ENCODE measurements around the gene SPIN1. TPM values are rescaled to one million over a fixed set of nuclear protein-coding genes. Genes with fewer than 3 reads are reported as not detected.

Gene SPIN1
- total RNA-seq, 1 experiment from 2014 or later = 80.9 TPM

- no peak overlapping the region for H3K4me3 Mint-ChIP-seq (ENCODE audit: unreplicated experiment)
Measured at GRCh38 chr9:88441301-88442007, 53.2 kb downstream of the SPIN1 start.

GRCh38 chr9:88443480-88444113 is 55.4 kb downstream of the SPIN1 start:
- no peak for TF ChIP-seq CTCF (IDR thresholded peaks at IDR 0.05; ENCODE audit: unreplicated experiment)
- DNase-seq (ENCODE audit: unreplicated experiment) = no peak
- intact Hi-C loops (cut with micrococcal nuclease) = no loop called here
- Mint-ChIP-seq H3K27me3 (ENCODE audit: insufficient read depth, unreplicated experiment) (no peaks in the 10 kb centered on the region), H3K4me3 (ENCODE audit: unreplicated experiment) (no peak overlapping the region), H3K36me3 (ENCODE audit: insufficient read depth, unreplicated experiment) (peaks cover 21% of the 10 kb centered on the region), H3K9me3 (ENCODE audit: unreplicated experiment) (peaks cover 13% of the 10 kb centered on the region), H3K27ac (ENCODE audit: low read depth, unreplicated experiment) (peak overlapping the region; percentile 75), H3K4me1 (ENCODE audit: insufficient read depth, unreplicated experiment) (peaks cover 17% of the 10 kb centered on the region)
- ChIA-PET CTCF (no interaction called here), POLR2A (interaction anchor here (1.6 kb wide), 1 partner anchor 9 kb away, joined by 4 read pairs; no protein-coding TSS in a partner anchor)
- no TSS peak for BruUV-seq (replicated peaks)

More at GRCh38 chr9:88441301-88442007, 53.2 kb downstream of the SPIN1 start:
- Mint-ChIP-seq H3K4me1 (ENCODE audit: insufficient read depth, unreplicated experiment) (peaks cover 12% of the 10 kb centered on the region), H3K27me3 (ENCODE audit: insufficient read depth, unreplicated experiment) (no peaks in the 10 kb centered on the region), H3K27ac (ENCODE audit: low read depth, unreplicated experiment) (no peak overlapping the region), H3K9me3 (ENCODE audit: unreplicated experiment) (peaks cover 6% of the 10 kb centered on the region), H3K36me3 (ENCODE audit: insufficient read depth, unreplicated experiment) (peaks cover 36% of the 10 kb centered on the region)
- no peak for DNase-seq (ENCODE audit: unreplicated experiment)
- POLR2A ChIA-PET = no interaction called here
- intact Hi-C loops (cut with micrococcal nuclease) = no loop called here
- CTCF ChIA-PET = no interaction called here
- BruUV-seq (replicated peaks) = no TSS peak
- TF ChIP-seq CTCF (IDR thresholded peaks at IDR 0.05; ENCODE audit: unreplicated experiment) = no peak

- Mint-ChIP-seq H3K4me1 (ENCODE audit: insufficient read depth, unreplicated experiment) (peaks cover 17% of the 10 kb centered on the region), H3K36me3 (ENCODE audit: insufficient read depth, unreplicated experiment) (peaks cover 45% of the 10 kb centered on the region), H3K27ac (ENCODE audit: low read depth, unreplicated experiment) (no peak overlapping the region), H3K27me3 (ENCODE audit: insufficient read depth, unreplicated experiment) (no peaks in the 10 kb centered on the region), H3K4me3 (ENCODE audit: unreplicated experiment) (no peak overlapping the region), H3K9me3 (ENCODE audit: unreplicated experiment) (peaks cover 13% of the 10 kb centered on the region)
- POLR2A ChIA-PET = no interaction called here
- no TSS peak for BruUV-seq (replicated peaks)
- no peak for DNase-seq (ENCODE audit: unreplicated experiment)
- TF ChIP-seq CTCF (IDR thresholded peaks at IDR 0.05; ENCODE audit: unreplicated experiment) = no peak
- intact Hi-C loops (cut with micrococcal nuclease) = no loop called here
- CTCF ChIA-PET = no interaction called here
Measured at GRCh38 chr9:88446728-88447127, 58.5 kb downstream of the SPIN1 start.

DNA sequence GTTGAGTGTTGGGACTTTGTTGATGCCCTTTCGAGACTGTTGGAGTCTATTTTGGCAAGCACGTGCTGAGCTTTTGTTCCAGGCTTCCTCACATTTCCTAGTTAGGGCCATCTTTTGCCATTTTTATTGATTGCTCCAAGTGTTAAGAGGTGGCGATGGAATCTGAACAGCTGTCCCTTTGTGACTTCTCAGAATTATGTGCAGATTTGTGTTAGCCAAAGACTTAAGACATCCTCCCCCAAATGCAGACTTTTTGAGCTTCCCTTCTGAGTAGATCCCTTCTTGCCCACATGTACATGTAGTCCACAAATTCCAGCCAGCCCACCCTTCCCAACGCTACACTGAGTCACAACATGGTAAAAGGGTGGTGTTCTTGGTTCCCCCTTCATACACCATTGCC is 59.2 kb downstream of the SPIN1 start:
- H3K4me1 Mint-ChIP-seq (ENCODE audit: insufficient read depth, unreplicated experiment) = peaks cover 11% of the 10 kb centered on the region
- peaks cover 13% of the 10 kb centered on the region for H3K9me3 Mint-ChIP-seq (ENCODE audit: unreplicated experiment)
- ChIA-PET POLR2A (no interaction called here), CTCF (interaction anchor here (0.7 kb wide), 1 partner anchor 432 kb away, joined by 3 read pairs; no protein-coding TSS in a partner anchor)
- H3K27ac Mint-ChIP-seq (ENCODE audit: low read depth, unreplicated experiment) = no peak overlapping the region
- no peak for TF ChIP-seq CTCF (IDR thresholded peaks at IDR 0.05; ENCODE audit: unreplicated experiment)
- intact Hi-C loops (cut with micrococcal nuclease) = no loop called here
- H3K27me3 Mint-ChIP-seq (ENCODE audit: insufficient read depth, unreplicated experiment) = no peaks in the 10 kb centered on the region
- peaks cover 44% of the 10 kb centered on the region for H3K36me3 Mint-ChIP-seq (ENCODE audit: insufficient read depth, unreplicated experiment)
- no peak overlapping the region for H3K4me3 Mint-ChIP-seq (ENCODE audit: unreplicated experiment)
- BruUV-seq (replicated peaks) = no TSS peak
- DNase-seq (ENCODE audit: unreplicated experiment) = no peak
